ENCODE results near the gene HMCN2.
"Not testable (repeated sequence)": the region's sequence is repeated elsewhere in the genome, so short reads cannot be mapped to it uniquely, and the experiment has no call there.

HMCN2 gene

DNA sequence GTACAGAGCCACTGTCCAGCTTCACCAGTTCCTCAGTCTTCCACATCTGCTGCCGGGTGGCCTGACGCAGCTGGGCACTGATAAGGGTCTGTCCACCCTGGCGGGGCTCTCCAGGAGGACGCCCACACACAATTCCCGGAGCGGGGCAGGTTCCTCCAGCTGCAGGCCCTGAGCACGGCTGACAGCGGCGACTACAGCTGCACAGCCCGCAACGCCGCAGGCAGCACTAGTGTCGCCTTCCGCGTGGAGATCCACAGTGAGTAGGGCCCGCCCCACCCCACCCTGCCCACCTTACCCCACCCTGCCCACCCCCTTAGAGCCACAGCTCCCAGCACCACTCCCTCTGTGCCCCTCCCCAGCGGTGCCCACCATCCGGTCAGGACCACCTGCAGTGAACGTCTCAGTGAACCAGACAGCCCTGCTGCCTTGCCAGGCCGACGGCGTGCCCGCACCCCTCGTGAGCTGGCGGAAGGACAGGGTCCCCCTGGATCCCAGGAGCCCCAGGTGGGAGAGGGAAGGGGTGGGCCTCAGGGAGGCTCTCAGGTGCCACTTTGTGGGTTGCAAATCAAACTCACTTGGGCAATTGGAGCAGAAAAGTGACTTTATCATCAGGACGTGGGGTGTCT lies 130.4 kb downstream of the HMCN2 start:
- TF ChIP-seq POLR2AphosphoS5 (IDR thresholded peaks at IDR 0.05; ENCODE audit: borderline replicate concordance, low read depth, low read length): no peak
- no peak for TF ChIP-seq FOXP2 (optimal IDR thresholded peaks at IDR 0.05; ENCODE audit: control extremely low read depth, extremely low read length, insufficient read depth)
- no peak for TF ChIP-seq EZH2 (IDR thresholded peaks at IDR 0.05)
- no peak overlapping the region for H3K9ac ChIP-seq (ENCODE audit: insufficient read length)
- no peak overlapping the region for H3K4me3 ChIP-seq
- H3K27ac ChIP-seq: no peak overlapping the region
- H3K36me3 ChIP-seq (ENCODE audit: insufficient read depth, low read length): no peaks in the 10 kb centered on the region
- H3K9me3 ChIP-seq (ENCODE audit: low read depth, low read length): no peaks in the 10 kb centered on the region
- no peak for DNase-seq (ENCODE audit: low read depth, low spot score)

DNA sequence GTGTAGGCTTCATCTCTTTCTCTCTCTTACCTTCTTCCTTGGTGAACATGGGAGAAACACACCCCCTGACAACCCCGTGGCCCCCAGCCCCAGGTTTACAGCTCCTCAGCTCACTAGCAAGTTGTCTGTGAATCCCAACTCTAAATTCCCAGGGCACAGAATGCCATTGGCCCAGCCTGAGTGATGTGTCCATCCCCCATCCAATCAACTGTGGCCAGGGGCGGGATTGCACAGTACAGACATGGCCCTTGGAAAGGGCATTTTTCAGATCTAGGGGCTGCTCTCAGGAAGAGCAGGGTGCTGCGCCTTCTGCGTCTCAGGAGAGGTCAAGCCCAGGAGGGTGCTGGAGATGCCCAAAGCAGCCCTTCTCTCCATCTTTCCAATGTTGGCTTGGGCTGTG lies 131.0 kb downstream of the HMCN2 start:
- Histone ChIP-seq H3K27ac (no peak overlapping the region), H3K9ac (ENCODE audit: insufficient read length) (no peak overlapping the region), H3K4me3 (no peak overlapping the region), H3K9me3 (ENCODE audit: low read depth, low read length) (no peaks in the 10 kb centered on the region), H3K36me3 (ENCODE audit: insufficient read depth, low read length) (no peaks in the 10 kb centered on the region)
- no peak for TF ChIP-seq POLR2AphosphoS5 (IDR thresholded peaks at IDR 0.05; ENCODE audit: borderline replicate concordance, low read depth, low read length)
- no peak for TF ChIP-seq FOXP2 (optimal IDR thresholded peaks at IDR 0.05; ENCODE audit: control extremely low read depth, extremely low read length, insufficient read depth)
- TF ChIP-seq EZH2 (IDR thresholded peaks at IDR 0.05): no peak
- no peak for DNase-seq (ENCODE audit: low read depth, low spot score)

DNA sequence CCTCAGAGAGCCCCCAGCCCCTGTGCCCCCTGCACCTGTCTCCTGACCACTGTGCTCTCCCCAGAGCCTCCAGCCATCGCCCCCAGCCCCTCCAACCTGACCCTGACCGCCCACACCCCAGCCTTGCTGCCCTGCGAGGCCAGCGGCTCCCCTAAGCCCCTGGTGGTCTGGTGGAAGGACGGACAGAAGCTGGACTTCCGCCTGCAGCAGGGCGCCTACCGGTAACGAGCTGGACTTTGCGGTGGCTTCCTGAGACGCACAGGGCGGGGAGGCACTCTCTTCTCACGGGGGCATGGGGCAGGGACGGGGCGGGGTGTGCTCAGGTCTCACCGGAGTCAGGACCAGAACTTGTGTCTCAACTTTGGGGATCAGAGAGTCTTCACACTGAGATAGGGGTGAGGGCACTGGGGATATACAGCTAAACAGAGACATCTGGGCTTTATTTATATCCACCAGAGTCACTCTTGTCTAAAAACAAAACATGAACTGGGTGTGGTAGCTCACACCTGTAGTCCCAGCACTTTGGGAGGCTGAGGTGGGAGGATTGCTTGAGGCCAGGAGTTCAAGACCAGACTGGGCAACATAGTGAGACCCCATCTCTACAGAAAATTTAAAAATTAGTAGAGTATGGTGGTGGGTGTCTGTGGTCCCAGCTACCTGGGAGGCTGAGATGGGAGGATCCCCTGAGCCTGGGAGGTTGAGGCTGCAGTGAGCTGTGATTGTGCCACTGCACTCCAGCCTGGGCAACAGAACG lies 133.1 kb downstream of the HMCN2 start:
- no peak overlapping the region for H3K9ac ChIP-seq (ENCODE audit: insufficient read length)
- no peak overlapping the region for H3K4me3 ChIP-seq
- H3K9me3 ChIP-seq (ENCODE audit: low read depth, low read length): no peaks in the 10 kb centered on the region
- H3K36me3 ChIP-seq (ENCODE audit: insufficient read depth, low read length): no peaks in the 10 kb centered on the region
- TF ChIP-seq POLR2AphosphoS5 (IDR thresholded peaks at IDR 0.05; ENCODE audit: borderline replicate concordance, low read depth, low read length) (no peak), EZH2 (IDR thresholded peaks at IDR 0.05) (no peak), FOXP2 (optimal IDR thresholded peaks at IDR 0.05; ENCODE audit: control extremely low read depth, extremely low read length, insufficient read depth) (no peak)
- no peak overlapping the region for H3K27ac ChIP-seq
- no peak for DNase-seq (ENCODE audit: low read depth, low spot score)

DNA sequence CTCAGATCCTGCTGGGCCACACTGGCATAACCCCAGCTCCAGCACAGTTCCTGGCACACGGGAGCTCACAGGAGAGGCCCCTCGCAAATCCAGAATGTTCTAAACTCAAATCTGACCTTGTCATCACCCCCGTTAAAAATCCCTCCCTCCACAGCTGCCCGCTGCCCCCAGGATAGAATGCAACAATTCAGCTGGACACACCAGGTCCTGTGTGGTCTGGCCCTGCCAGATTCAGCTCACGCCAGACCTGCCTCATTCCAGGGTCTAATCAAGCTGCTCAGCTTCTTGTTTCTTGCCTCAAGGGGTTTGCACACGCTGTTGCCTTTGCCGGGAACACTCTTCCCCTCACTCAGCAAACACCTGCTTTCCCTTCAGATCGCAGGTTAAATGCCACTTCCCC lies 134.2 kb downstream of the HMCN2 start:
- TF ChIP-seq FOXP2 (optimal IDR thresholded peaks at IDR 0.05; ENCODE audit: control extremely low read depth, extremely low read length, insufficient read depth) (no peak), EZH2 (IDR thresholded peaks at IDR 0.05) (no peak), POLR2AphosphoS5 (IDR thresholded peaks at IDR 0.05; ENCODE audit: borderline replicate concordance, low read depth, low read length) (no peak)
- no peak for DNase-seq (ENCODE audit: low read depth, low spot score)
- no peaks in the 10 kb centered on the region for H3K9me3 ChIP-seq (ENCODE audit: low read depth, low read length)

DNA sequence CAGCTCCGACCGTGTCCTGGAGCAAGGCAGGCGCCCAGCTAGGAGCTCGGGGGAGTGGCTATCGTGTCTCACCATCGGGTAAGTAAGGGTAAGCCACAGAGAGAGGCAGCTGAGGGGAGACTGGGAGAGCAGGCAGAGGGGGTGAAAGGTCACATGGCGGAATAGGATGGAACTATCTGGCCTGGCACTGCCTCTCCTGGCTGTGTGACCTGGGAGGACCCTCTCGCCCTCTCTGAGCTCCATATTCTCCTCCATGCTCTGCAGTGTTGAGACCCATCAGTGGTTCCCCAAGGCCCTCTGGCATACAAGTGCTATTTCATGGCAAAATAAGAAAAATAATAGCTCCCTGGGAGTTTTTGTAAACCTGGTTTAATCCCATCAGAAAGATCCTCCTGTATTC lies 135.3 kb downstream of the HMCN2 start:
- H3K9ac ChIP-seq (ENCODE audit: insufficient read length): no peak overlapping the region
- H3K36me3 ChIP-seq (ENCODE audit: insufficient read depth, low read length): no peaks in the 10 kb centered on the region
- TF ChIP-seq EZH2 (IDR thresholded peaks at IDR 0.05): no peak
- no peak for TF ChIP-seq FOXP2 (optimal IDR thresholded peaks at IDR 0.05; ENCODE audit: control extremely low read depth, extremely low read length, insufficient read depth)
- TF ChIP-seq POLR2AphosphoS5 (IDR thresholded peaks at IDR 0.05; ENCODE audit: borderline replicate concordance, low read depth, low read length): no peak
- DNase-seq (ENCODE audit: low read depth, low spot score): no peak
- H3K27ac ChIP-seq: no peak overlapping the region
- no peak overlapping the region for H3K4me3 ChIP-seq
- no peaks in the 10 kb centered on the region for H3K9me3 ChIP-seq (ENCODE audit: low read depth, low read length)

More for the DNA sequence above, 134.2 kb downstream of the HMCN2 start:
- no peak overlapping the region for H3K27ac ChIP-seq
- no peak overlapping the region for H3K4me3 ChIP-seq
- H3K9ac ChIP-seq (ENCODE audit: insufficient read length): no peak overlapping the region
- no peaks in the 10 kb centered on the region for H3K36me3 ChIP-seq (ENCODE audit: insufficient read depth, low read length)

DNA sequence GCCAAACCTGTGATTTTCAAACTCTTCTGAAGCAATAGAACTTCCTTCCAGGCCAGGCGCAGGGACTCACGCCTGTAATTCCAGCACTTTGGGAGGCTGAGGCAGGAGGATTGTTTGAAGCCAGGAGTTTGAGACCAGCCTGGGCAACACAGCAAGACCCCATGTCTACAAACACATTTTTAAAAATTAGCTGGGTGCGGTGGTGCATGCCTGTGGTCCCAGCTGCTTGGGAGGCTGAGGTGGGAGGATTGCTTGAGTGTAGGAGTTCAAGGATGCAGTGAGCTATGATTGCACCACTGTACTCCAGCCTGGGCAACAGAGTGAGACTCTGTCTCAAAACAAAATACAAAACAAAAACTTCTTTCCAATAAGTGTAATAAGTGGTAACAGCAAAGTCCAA lies 136.2 kb downstream of the HMCN2 start:
- H3K9me3 ChIP-seq (ENCODE audit: low read depth, low read length); H3K4me3 ChIP-seq; H3K36me3 ChIP-seq (ENCODE audit: insufficient read depth, low read length); H3K27ac ChIP-seq; H3K9ac ChIP-seq (ENCODE audit: insufficient read length); DNase-seq (ENCODE audit: low read depth, low spot score): not testable (repeated sequence)

DNA sequence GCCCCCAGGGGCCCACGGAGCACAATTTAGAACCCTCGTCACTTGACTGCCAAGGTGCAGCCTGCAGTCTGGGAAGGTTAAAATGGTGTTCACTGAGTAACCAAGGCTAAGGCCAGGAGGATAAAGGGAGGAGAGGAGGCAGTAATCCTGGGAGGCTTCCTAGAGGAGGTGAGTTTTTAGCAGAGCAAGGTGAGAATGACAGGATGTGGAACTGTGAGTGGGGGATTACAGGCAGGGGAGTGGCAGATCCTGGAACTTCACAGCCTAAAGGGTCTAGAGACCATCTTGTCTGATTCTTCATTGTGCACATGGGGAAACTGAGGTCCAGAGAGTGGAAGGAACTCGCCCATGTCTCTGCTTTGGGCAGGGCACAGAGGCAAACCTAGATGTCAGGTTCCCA lies 136.7 kb downstream of the HMCN2 start:
- no peaks in the 10 kb centered on the region for H3K36me3 ChIP-seq (ENCODE audit: insufficient read depth, low read length)

DNA sequence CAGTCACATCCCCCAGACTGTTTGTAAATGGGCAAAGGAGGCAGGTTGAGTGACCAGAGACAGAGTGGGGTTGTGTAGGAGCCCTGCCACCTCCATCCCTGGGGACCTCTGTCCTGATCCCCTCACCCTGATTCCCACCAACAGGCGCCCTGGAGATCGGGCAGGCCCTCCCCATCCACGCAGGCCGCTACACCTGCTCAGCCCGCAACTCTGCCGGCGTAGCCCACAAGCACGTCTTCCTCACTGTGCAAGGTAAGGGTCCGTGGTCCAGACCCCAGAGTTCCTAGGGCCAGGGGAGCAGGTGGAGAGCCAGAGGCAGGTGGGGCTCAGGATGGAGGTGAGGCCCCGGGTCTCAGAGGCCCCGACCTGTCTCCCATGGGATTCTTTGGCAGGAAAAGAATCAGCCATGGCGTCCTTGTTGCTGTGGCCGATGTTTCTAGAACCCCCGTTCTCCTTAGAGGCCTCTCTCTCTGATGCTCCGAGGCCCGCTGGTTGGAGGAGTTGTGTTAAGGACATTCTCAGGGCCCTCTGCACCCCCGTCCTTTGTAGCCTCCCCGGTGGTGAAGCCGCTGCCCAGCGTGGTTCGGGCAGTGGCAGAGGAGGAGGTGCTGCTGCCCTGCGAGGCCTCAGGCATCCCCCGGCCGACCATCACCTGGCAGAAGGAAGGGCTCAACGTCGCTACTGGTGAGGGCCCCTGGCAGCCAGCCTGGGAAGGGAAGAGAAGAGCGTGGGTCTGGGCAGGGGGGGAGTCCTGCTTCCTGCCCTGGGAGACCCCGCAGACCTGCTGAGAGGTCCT lies 137.3 kb downstream of the HMCN2 start:
- Histone ChIP-seq H3K4me3 (no peak overlapping the region), H3K36me3 (ENCODE audit: insufficient read depth, low read length) (no peaks in the 10 kb centered on the region), H3K9me3 (ENCODE audit: low read depth, low read length) (no peaks in the 10 kb centered on the region), H3K9ac (ENCODE audit: insufficient read length) (no peak overlapping the region), H3K27ac (no peak overlapping the region)
- TF ChIP-seq EZH2 (IDR thresholded peaks at IDR 0.05) (no peak), FOXP2 (optimal IDR thresholded peaks at IDR 0.05; ENCODE audit: control extremely low read depth, extremely low read length, insufficient read depth) (no peak)
- DNase-seq (ENCODE audit: low read depth, low spot score): no peak

More for the DNA sequence above, 136.7 kb downstream of the HMCN2 start:
- TF ChIP-seq EZH2 (IDR thresholded peaks at IDR 0.05): no peak
- TF ChIP-seq POLR2AphosphoS5 (IDR thresholded peaks at IDR 0.05; ENCODE audit: borderline replicate concordance, low read depth, low read length): no peak
- no peak for TF ChIP-seq FOXP2 (optimal IDR thresholded peaks at IDR 0.05; ENCODE audit: control extremely low read depth, extremely low read length, insufficient read depth)
- H3K4me3 ChIP-seq: no peak overlapping the region
- H3K9ac ChIP-seq (ENCODE audit: insufficient read length): no peak overlapping the region
- no peaks in the 10 kb centered on the region for H3K9me3 ChIP-seq (ENCODE audit: low read depth, low read length)
- H3K27ac ChIP-seq: no peak overlapping the region
- no peak for DNase-seq (ENCODE audit: low read depth, low spot score)
